ENCODE measurements around the gene GNB1L. TPM values are rescaled to one million over a fixed set of nuclear protein-coding genes. Genes with fewer than 3 reads are reported as not detected.

The GNB1L gene
- total RNA-seq, 1 donor from 2014 or later, result 9.9 TPM

DNA sequence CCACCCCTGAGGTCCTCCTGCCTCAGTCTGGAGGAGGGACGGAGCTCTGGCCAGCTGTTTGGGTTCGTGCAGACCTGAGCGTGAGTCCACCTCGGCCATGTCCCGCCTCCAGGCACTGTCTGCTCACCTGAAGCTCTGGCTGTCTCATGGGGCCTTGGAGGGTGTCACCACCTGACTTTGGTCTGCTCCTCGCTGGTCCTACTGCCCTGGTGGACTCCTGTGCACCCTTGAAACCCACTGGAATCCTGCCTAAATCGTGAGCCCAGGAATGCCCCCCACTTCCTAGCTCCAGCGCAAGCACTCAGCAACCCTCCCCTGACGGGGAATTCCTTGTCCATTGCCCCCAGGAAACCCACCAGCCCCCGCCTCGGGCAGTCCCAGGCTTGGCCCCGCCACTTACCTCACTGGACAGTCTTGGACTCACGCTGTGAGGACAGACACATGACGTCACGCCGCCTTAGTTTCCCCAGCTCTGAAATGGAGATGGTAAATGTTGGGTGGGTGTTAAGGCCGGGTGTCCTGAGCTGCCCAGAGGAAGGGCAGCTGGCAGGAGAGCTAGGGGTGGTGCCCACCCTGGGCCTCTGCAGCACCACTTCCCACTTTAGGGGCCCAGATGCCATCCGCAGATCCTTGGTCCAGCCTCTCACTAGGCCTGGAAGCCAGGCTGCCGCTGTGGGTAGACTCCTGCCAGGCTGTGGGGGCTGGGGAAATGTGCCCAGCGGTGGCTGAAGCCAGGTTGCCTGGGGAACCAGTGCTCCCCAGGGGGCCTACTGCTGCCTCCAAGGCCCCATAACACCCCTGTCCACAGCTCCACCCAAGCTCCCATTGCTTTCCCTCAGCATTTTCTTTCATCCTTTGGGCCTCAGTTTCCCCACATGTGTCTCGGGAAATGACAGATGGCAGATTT, 112.3 kb downstream of the GNB1L start:
- H3K27me3 Mint-ChIP-seq (ENCODE audit: low read depth), result no peaks in the 10 kb centered on the region

DNA sequence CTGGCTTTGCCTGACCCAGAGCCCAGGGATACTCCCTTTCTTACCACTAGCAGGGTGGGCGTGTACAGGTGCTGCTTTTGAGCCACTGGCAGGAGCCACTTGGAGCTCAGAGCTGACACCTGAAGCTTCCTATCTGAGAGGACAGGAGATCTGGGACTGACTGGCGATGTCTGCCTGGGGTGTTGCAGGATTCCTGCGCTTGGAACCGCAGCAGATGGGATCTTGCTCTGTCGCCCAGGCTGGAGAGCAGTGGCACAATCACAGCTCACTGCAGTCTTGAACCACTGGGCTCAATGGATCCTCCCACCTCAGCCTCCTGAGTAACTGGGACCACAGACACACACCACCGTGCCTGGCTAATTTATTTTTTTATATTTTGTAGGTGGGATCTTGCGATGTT, 113.6 kb downstream of the GNB1L start:
- Mint-ChIP-seq H3K9me3 (no peaks in the 10 kb centered on the region), H3K27ac (no peak overlapping the region), H3K4me3 (no peak overlapping the region), H3K27me3 (ENCODE audit: low read depth) (no peaks in the 10 kb centered on the region), H3K4me1 (peaks cover 2% of the 10 kb centered on the region), H3K36me3 (no peaks in the 10 kb centered on the region)
- no peak for DNase-seq (ENCODE audit: low spot score in 2 of 2, unreplicated experiment in 2 of 2)
- TF ChIP-seq, protein P1, sequence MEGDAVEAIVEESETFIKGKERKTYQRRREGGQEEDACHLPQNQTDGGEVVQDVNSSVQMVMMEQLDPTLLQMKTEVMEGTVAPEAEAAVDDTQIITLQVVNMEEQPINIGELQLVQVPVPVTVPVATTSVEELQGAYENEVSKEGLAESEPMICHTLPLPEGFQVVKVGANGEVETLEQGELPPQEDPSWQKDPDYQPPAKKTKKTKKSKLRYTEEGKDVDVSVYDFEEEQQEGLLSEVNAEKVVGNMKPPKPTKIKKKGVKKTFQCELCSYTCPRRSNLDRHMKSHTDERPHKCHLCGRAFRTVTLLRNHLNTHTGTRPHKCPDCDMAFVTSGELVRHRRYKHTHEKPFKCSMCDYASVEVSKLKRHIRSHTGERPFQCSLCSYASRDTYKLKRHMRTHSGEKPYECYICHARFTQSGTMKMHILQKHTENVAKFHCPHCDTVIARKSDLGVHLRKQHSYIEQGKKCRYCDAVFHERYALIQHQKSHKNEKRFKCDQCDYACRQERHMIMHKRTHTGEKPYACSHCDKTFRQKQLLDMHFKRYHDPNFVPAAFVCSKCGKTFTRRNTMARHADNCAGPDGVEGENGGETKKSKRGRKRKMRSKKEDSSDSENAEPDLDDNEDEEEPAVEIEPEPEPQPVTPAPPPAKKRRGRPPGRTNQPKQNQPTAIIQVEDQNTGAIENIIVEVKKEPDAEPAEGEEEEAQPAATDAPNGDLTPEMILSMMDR (IDR thresholded peaks at IDR 0.05; ENCODE audit: unreplicated experiment), result no peak

More for the DNA sequence above, 112.3 kb downstream of the GNB1L start:
- no peak overlapping the region for H3K27ac Mint-ChIP-seq
- no peaks in the 10 kb centered on the region for H3K4me1 Mint-ChIP-seq
- no peaks in the 10 kb centered on the region for H3K9me3 Mint-ChIP-seq
- DNase-seq (ENCODE audit: low spot score in 2 of 2, unreplicated experiment in 2 of 2), result no peak
- no peak overlapping the region for H3K4me3 Mint-ChIP-seq
- TF ChIP-seq, protein P1 (IDR thresholded peaks at IDR 0.05; ENCODE audit: unreplicated experiment), result no peak
- no peaks in the 10 kb centered on the region for H3K36me3 Mint-ChIP-seq

DNA sequence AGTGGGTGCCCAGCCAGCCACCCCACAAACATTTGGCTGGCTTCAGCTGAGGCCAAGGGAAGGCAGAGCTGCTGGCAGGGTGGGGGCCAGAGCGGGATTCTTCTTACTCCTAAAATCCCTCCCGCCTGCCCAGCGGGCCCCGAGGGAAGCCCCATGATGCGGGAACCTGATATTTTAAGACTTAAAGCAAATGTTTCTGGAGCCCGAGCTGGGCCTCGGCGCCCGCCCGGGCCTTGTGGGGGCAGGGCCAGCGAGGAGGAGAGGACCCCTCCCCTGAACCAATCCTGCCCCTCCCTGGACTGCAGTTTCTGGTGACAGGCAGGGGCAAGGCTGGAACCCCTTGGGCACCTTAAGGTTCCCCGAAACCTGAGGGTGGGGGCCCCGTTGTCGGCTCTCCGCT, 114.1 kb downstream of the GNB1L start:
- peaks cover 2% of the 10 kb centered on the region for H3K4me1 Mint-ChIP-seq
- peaks cover under 1% of the 10 kb centered on the region for H3K27me3 Mint-ChIP-seq (ENCODE audit: low read depth)
- H3K27ac Mint-ChIP-seq, result no peak overlapping the region
- H3K9me3 Mint-ChIP-seq, result no peaks in the 10 kb centered on the region
- no peak for DNase-seq (ENCODE audit: low spot score in 2 of 2, unreplicated experiment in 2 of 2)
- TF ChIP-seq, protein P1 (IDR thresholded peaks at IDR 0.05; ENCODE audit: unreplicated experiment), result no peak
- H3K36me3 Mint-ChIP-seq, result no peaks in the 10 kb centered on the region
- no peak overlapping the region for H3K4me3 Mint-ChIP-seq

DNA sequence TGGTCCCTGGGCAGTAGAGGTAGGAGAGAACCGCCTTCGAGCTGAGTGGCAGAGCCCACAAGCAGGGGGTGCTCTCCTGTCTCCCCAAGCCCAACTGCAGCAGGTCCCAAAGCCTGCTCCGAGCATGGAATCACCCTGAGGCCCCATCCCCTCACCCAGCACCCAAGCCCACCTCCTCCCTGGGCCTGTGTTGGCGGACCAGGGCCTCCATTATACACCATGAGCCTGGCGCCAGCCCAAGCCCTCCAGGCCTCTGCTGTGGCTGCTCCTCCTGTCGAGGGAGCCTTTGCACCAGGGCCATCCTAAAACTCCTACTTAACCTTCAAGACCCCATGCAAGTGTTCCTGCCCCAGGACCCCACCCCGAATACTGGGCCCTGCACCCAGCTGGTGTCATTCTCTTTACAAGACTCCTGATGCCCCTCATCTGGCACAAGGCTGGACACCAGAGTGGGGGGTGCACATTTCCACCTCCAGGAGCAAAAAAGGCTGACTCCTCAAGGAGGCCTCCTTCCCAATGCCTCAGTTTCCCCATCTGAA, 114.7 kb downstream of the GNB1L start:
- Mint-ChIP-seq H3K4me3 (no peak overlapping the region), H3K27me3 (ENCODE audit: low read depth) (peaks cover 2% of the 10 kb centered on the region), H3K4me1 (peaks cover 2% of the 10 kb centered on the region), H3K9me3 (no peaks in the 10 kb centered on the region), H3K36me3 (no peaks in the 10 kb centered on the region), H3K27ac (no peak overlapping the region)
- TF ChIP-seq, protein P1 (IDR thresholded peaks at IDR 0.05; ENCODE audit: unreplicated experiment), result no peak
- no peak for DNase-seq (ENCODE audit: low spot score in 2 of 2, unreplicated experiment in 2 of 2)

DNA sequence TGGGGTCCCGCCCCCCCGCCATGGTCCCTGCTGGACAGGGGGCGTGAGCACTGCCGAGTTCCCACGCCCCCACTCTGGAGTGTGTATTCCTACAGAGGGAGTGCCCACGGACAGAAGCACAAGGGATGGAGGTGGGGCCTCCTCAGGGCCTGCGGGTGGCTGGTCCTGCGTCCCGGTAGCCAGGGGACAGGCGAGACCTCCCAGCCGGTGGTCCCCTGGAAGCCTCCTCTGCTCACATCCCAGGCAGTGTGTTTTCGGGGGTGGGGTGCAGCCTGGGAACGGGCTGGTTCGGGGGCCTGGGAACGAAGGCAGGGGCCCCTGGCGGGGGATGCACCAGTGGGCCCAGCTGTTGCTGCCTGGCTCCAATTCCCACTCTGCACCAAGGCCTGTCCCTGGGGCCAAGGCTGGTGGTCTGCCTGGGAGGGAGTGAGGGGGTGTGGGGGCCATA, 115.2 kb downstream of the GNB1L start:
- TF ChIP-seq, protein P1 (IDR thresholded peaks at IDR 0.05; ENCODE audit: unreplicated experiment), result no peak
- no peak overlapping the region for H3K4me3 Mint-ChIP-seq
- no peaks in the 10 kb centered on the region for H3K9me3 Mint-ChIP-seq
- no peak for DNase-seq (ENCODE audit: low spot score in 2 of 2, unreplicated experiment in 2 of 2)
- no peak overlapping the region for H3K27ac Mint-ChIP-seq
- H3K4me1 Mint-ChIP-seq, result peaks cover 2% of the 10 kb centered on the region
- no peaks in the 10 kb centered on the region for H3K36me3 Mint-ChIP-seq
- H3K27me3 Mint-ChIP-seq (ENCODE audit: low read depth), result peaks cover 6% of the 10 kb centered on the region

All from mesothelial cell of epicardium (in vitro differentiated cells).